ENCODE measurements around the gene YWHAE.

The YWHAE gene

DNA sequence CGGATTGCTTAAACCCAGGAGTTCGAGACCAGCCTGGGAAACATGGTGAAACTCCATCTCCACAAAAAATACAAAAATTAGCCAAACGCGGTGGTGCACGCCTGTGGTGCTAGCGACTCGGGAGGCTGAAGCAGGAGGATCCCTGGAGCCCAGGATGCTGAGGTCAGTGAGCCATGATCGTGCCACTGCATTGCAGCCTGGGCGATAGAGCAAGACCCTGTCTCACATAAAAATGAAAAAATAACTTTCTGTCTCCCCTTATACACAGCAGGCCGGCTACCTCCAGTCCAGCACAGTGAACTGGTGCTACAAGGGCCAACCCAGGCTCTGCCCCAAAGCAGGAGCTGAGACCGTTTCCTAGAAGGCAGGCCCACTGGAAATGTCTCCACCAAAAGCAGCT, 59.7 kb downstream of the YWHAE start:
- Histone ChIP-seq H3K9me3 (ENCODE audit: control insufficient read depth in 1 of 2, low read length in 2 of 2) (no peaks in the 10 kb centered on the region), H3K27ac (ENCODE audit: low read depth, low read length) (no peak overlapping the region)

GRCh38 chr17:1331708-1332107, 68.3 kb downstream of the YWHAE start:
- Histone ChIP-seq H3K9ac (ENCODE audit: low read depth in 1 of 2, low read length in 2 of 2) (no peak overlapping the region), H3K4me1 (ENCODE audit: control insufficient read depth in 1 of 2, insufficient read depth in 2 of 2, low read length in 2 of 2) (no peaks in the 10 kb centered on the region), H3K9me3 (ENCODE audit: control insufficient read depth in 1 of 2, low read length in 2 of 2) (no peaks in the 10 kb centered on the region), H3K27me3 (ENCODE audit: control insufficient read depth in 1 of 2, insufficient read depth in 2 of 2, low read length in 2 of 2) (peaks cover 0 to 3% of the 10 kb centered on the region in 2 donors), H3K4me3 (ENCODE audit: low read depth in 1 of 2, low read length in 2 of 2) (no peak overlapping the region), H3K36me3 (ENCODE audit: control insufficient read depth in 1 of 2, insufficient read depth in 2 of 2, low read length in 2 of 2) (no peaks in the 10 kb centered on the region), H3K27ac (ENCODE audit: low read depth, low read length) (no peak overlapping the region)

More for the DNA sequence above, 59.7 kb downstream of the YWHAE start:
- Histone ChIP-seq H3K27me3 (ENCODE audit: control insufficient read depth in 1 of 2, insufficient read depth in 2 of 2, low read length in 2 of 2) (no peaks in the 10 kb centered on the region), H3K4me3 (ENCODE audit: low read depth in 1 of 2, low read length in 2 of 2) (no peak overlapping the region), H3K4me1 (ENCODE audit: control insufficient read depth in 1 of 2, insufficient read depth in 2 of 2, low read length in 2 of 2) (peaks cover 5 to 8% of the 10 kb centered on the region in 2 donors), H3K36me3 (ENCODE audit: control insufficient read depth in 1 of 2, insufficient read depth in 2 of 2, low read length in 2 of 2) (peaks cover 17 to 18% of the 10 kb centered on the region in 2 donors), H3K9ac (ENCODE audit: low read depth in 1 of 2, low read length in 2 of 2) (no peak overlapping the region)

DNA sequence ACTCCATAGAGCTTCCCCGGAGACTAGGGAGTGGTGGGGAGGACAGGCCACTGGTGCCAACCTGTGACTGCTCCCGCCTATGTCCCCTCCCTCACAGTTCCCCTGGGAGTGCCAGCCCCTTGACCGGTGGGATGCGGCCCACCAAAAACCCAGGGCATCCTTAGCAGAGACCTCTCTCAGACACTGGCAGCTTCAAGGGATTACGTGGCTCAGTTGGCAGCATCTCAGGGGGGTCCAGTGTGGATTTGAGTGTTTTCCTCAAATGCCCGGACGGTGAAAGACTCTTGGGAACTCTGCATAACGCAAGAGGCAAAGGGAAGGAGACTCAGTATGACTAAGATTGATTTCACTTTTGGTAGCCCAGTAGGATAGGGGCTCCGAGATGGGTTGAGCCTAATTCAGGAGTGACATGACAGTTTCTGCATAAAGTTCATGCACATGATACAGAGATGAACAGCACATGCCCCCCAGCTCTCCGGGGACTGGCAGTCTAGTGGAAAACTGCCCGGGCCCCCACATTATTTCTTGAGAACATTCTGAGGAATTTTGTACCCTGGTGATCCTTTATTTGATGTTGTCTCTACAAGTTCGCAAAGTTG, 70.2 kb downstream of the YWHAE start:
- Histone ChIP-seq H3K4me1 (ENCODE audit: control insufficient read depth in 1 of 2, insufficient read depth in 2 of 2, low read length in 2 of 2) (no peaks in the 10 kb centered on the region), H3K27ac (ENCODE audit: low read depth, low read length) (no peak overlapping the region), H3K27me3 (ENCODE audit: control insufficient read depth in 1 of 2, insufficient read depth in 2 of 2, low read length in 2 of 2) (peaks cover 0 to 3% of the 10 kb centered on the region in 2 donors), H3K9ac (ENCODE audit: low read depth in 1 of 2, low read length in 2 of 2) (no peak overlapping the region), H3K9me3 (ENCODE audit: control insufficient read depth in 1 of 2, low read length in 2 of 2) (no peaks in the 10 kb centered on the region), H3K36me3 (ENCODE audit: control insufficient read depth in 1 of 2, insufficient read depth in 2 of 2, low read length in 2 of 2) (no peaks in the 10 kb centered on the region), H3K4me3 (ENCODE audit: low read depth in 1 of 2, low read length in 2 of 2) (no peak overlapping the region)

DNA sequence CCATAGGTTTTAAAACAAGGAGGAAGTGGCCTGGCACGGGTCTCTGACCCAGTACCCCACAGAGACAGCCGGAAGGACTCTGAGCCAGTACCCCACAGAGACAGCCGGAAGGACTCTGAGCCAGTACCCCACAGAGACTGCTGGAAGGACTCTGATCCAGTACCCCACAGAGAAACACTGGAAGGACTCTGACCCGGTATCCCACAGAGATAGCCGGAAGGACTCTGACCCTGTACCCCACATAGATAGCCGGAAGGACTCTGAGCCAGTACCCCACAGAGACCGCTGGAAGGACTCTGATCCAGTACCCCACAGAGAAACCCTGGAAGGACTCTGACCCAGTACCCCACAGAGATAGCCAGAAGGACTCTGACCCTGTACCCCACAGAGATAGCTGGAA, 71.6 kb downstream of the YWHAE start:
- Histone ChIP-seq H3K9ac (ENCODE audit: low read depth in 1 of 2, low read length in 2 of 2) (no peak overlapping the region), H3K27me3 (ENCODE audit: control insufficient read depth in 1 of 2, insufficient read depth in 2 of 2, low read length in 2 of 2) (peaks cover 0 to 3% of the 10 kb centered on the region in 2 donors), H3K4me3 (ENCODE audit: low read depth in 1 of 2, low read length in 2 of 2) (no peak overlapping the region), H3K4me1 (ENCODE audit: control insufficient read depth in 1 of 2, insufficient read depth in 2 of 2, low read length in 2 of 2) (no peaks in the 10 kb centered on the region), H3K36me3 (ENCODE audit: control insufficient read depth in 1 of 2, insufficient read depth in 2 of 2, low read length in 2 of 2) (no peaks in the 10 kb centered on the region), H3K9me3 (ENCODE audit: control insufficient read depth in 1 of 2, low read length in 2 of 2) (no peaks in the 10 kb centered on the region), H3K27ac (ENCODE audit: low read depth, low read length) (no peak overlapping the region)

DNA sequence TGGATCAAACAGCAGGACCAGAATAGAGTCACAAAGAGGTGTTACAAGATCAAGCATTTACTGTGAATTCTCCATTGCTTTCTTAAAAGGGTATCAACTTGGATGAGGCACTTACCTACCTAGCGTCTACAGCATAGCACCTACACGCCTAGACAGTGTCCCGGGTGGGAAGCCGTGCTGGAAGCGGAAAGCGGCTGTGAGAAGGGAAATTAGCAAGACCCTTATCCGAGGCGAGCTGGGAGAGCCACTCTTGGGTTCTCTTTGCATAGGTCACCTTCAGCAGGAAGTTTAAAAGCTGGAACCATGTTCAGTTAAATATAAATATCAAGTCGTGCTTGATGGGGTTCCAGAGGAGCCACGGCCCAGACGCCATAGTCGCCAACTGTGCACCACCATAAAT, 74.3 kb downstream of the YWHAE start:
- Histone ChIP-seq H3K9ac (ENCODE audit: low read depth in 1 of 2, low read length in 2 of 2) (no peak overlapping the region), H3K4me1 (ENCODE audit: control insufficient read depth in 1 of 2, insufficient read depth in 2 of 2, low read length in 2 of 2) (no peaks in the 10 kb centered on the region), H3K27me3 (ENCODE audit: control insufficient read depth in 1 of 2, insufficient read depth in 2 of 2, low read length in 2 of 2) (peaks cover 0 to 3% of the 10 kb centered on the region in 2 donors), H3K27ac (ENCODE audit: low read depth, low read length) (no peak overlapping the region), H3K4me3 (ENCODE audit: low read depth in 1 of 2, low read length in 2 of 2) (no peak overlapping the region), H3K36me3 (ENCODE audit: control insufficient read depth in 1 of 2, insufficient read depth in 2 of 2, low read length in 2 of 2) (no peaks in the 10 kb centered on the region), H3K9me3 (ENCODE audit: control insufficient read depth in 1 of 2, low read length in 2 of 2) (no peaks in the 10 kb centered on the region)

DNA sequence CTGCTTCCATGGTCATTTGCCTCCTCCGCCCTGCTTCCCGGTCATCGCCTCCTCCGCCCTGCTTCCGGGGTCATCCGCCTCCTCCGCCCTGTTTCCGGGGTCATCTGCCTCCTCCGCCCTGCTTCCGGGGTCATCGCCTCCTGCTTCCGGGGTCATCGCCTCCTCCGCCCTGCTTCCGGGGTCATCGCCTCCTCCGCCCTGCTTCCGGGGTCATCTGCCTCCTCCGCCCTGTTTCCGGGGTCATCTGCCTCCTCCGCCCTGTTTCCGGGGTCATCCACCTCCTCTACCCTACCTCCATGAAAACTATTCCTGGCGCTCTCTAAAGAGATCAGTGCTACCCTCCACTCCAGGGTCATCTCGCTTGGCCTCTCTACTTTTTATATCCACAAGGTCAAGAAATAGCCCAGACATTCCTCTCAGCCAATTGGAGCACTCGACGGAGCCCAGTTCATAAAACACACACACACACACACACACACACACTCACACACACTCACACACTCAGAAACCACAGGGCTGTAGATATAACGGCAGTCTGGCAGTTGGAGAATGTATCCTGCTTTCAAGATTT, 75.7 kb downstream of the YWHAE start:
- Histone ChIP-seq H3K4me1 (ENCODE audit: control insufficient read depth in 1 of 2, insufficient read depth in 2 of 2, low read length in 2 of 2) (no peaks in the 10 kb centered on the region), H3K9ac (ENCODE audit: low read depth in 1 of 2, low read length in 2 of 2) (no peak overlapping the region), H3K27ac (ENCODE audit: low read depth, low read length) (no peak overlapping the region), H3K9me3 (ENCODE audit: control insufficient read depth in 1 of 2, low read length in 2 of 2) (no peaks in the 10 kb centered on the region), H3K36me3 (ENCODE audit: control insufficient read depth in 1 of 2, insufficient read depth in 2 of 2, low read length in 2 of 2) (no peaks in the 10 kb centered on the region), H3K27me3 (ENCODE audit: control insufficient read depth in 1 of 2, insufficient read depth in 2 of 2, low read length in 2 of 2) (no peaks in the 10 kb centered on the region), H3K4me3 (ENCODE audit: low read depth in 1 of 2, low read length in 2 of 2) (no peak overlapping the region)

- Histone ChIP-seq H3K27ac (ENCODE audit: low read depth, low read length) (no peak overlapping the region), H3K4me3 (ENCODE audit: low read depth in 1 of 2, low read length in 2 of 2) (no peak overlapping the region), H3K4me1 (ENCODE audit: control insufficient read depth in 1 of 2, insufficient read depth in 2 of 2, low read length in 2 of 2) (no peaks in the 10 kb centered on the region), H3K9me3 (ENCODE audit: control insufficient read depth in 1 of 2, low read length in 2 of 2) (no peaks in the 10 kb centered on the region), H3K36me3 (ENCODE audit: control insufficient read depth in 1 of 2, insufficient read depth in 2 of 2, low read length in 2 of 2) (no peaks in the 10 kb centered on the region), H3K9ac (ENCODE audit: low read depth in 1 of 2, low read length in 2 of 2) (no peak overlapping the region), H3K27me3 (ENCODE audit: control insufficient read depth in 1 of 2, insufficient read depth in 2 of 2, low read length in 2 of 2) (no peaks in the 10 kb centered on the region)
Measured at GRCh38 chr17:1323336-1323735, 76.7 kb downstream of the YWHAE start.

DNA sequence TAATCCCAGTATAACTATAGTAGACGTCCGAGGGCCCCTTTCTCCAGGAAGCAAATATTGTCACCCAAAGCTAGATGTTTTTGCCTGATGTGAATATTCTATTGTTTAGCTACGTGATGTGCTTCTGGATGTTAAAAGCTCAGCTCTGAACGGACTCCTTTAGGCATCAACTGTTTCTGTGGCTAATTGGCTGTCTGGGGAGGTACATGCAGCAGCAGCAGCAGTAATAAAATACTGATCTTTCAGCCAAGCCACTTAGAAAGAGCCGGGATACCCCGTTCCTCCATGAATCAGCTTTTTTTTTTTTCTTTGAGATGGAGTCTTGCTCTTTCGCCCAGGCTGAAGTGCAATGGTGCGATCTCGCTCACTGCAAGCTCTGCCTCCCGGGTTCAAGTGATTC, 77.5 kb downstream of the YWHAE start:
- no peaks in the 10 kb centered on the region for H3K4me1 ChIP-seq (ENCODE audit: control insufficient read depth in 1 of 2, insufficient read depth in 2 of 2, low read length in 2 of 2)
- H3K27ac ChIP-seq (ENCODE audit: low read depth, low read length) = no peak overlapping the region
- no peak overlapping the region for H3K4me3 ChIP-seq (ENCODE audit: low read depth in 1 of 2, low read length in 2 of 2)

DNA sequence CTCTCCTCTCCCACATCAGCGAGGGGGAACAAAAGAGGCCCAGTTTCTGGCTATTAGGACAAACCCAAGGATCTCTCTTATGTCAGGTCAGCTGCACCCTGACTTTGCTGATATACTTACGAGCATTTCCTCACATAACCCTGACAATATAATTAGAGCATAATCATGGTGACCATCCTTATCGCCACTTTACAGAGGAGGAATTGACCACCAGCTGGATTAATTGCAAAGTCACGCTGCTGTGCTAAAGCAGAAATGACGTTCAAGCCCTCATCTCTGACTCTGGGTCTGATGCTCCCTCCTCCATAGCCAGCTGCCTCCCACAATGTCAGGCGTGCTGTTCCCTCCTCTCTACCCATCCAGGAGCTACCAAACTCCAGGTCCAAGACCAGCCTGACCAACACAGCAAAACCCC, 78.0 kb downstream of the YWHAE start:
- Histone ChIP-seq H3K9ac (ENCODE audit: low read depth in 1 of 2, low read length in 2 of 2) (no peak overlapping the region), H3K4me3 (ENCODE audit: low read depth in 1 of 2, low read length in 2 of 2) (no peak overlapping the region), H3K4me1 (ENCODE audit: control insufficient read depth in 1 of 2, insufficient read depth in 2 of 2, low read length in 2 of 2) (no peaks in the 10 kb centered on the region), H3K27me3 (ENCODE audit: control insufficient read depth in 1 of 2, insufficient read depth in 2 of 2, low read length in 2 of 2) (no peaks in the 10 kb centered on the region), H3K36me3 (ENCODE audit: control insufficient read depth in 1 of 2, insufficient read depth in 2 of 2, low read length in 2 of 2) (no peaks in the 10 kb centered on the region), H3K9me3 (ENCODE audit: control insufficient read depth in 1 of 2, low read length in 2 of 2) (no peaks in the 10 kb centered on the region), H3K27ac (ENCODE audit: low read depth, low read length) (no peak overlapping the region)

More for the DNA sequence above, 77.5 kb downstream of the YWHAE start:
- Histone ChIP-seq H3K36me3 (ENCODE audit: control insufficient read depth in 1 of 2, insufficient read depth in 2 of 2, low read length in 2 of 2) (no peaks in the 10 kb centered on the region), H3K9me3 (ENCODE audit: control insufficient read depth in 1 of 2, low read length in 2 of 2) (no peaks in the 10 kb centered on the region), H3K9ac (ENCODE audit: low read depth in 1 of 2, low read length in 2 of 2) (no peak overlapping the region), H3K27me3 (ENCODE audit: control insufficient read depth in 1 of 2, insufficient read depth in 2 of 2, low read length in 2 of 2) (no peaks in the 10 kb centered on the region)

- Histone ChIP-seq H3K27ac (ENCODE audit: low read depth, low read length) (no peak overlapping the region), H3K4me1 (ENCODE audit: control insufficient read depth in 1 of 2, insufficient read depth in 2 of 2, low read length in 2 of 2) (no peaks in the 10 kb centered on the region), H3K36me3 (ENCODE audit: control insufficient read depth in 1 of 2, insufficient read depth in 2 of 2, low read length in 2 of 2) (no peaks in the 10 kb centered on the region), H3K9me3 (ENCODE audit: control insufficient read depth in 1 of 2, low read length in 2 of 2) (no peaks in the 10 kb centered on the region), H3K9ac (ENCODE audit: low read depth in 1 of 2, low read length in 2 of 2) (no peak overlapping the region), H3K27me3 (ENCODE audit: control insufficient read depth in 1 of 2, insufficient read depth in 2 of 2, low read length in 2 of 2) (no peaks in the 10 kb centered on the region), H3K4me3 (ENCODE audit: low read depth in 1 of 2, low read length in 2 of 2) (no peak overlapping the region)
Measured at GRCh38 chr17:1315891-1316403, 84.1 kb downstream of the YWHAE start.
